ENCODE measurements around the gene CENPK.
"Not testable (repeated sequence)": the region's sequence is repeated elsewhere in the genome, so short reads cannot be mapped to it uniquely, and the experiment has no call there.

CENPK gene

DNA sequence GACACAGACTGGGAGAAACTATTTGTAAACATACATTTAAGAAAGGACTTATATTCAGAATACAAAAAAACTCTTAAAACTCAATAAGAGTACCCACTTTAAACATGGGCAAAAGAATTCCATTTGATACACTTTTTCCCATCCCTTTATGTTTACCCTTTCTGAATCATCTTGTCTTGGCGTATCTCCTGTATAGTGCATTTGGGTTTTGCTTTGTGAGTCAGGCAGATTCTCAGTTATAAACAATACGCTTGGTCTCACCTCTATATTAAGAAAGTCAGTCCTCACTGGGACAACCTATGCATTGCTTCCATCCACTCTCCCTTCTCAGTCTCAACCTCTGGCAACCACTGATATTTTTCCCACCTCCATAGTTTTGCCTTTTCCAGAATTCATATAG is 54.0 kb downstream of the CENPK start:
- DNase-seq (ENCODE audit: low read depth in 2 of 2, low spot score in 1 of 2): no peak

DNA sequence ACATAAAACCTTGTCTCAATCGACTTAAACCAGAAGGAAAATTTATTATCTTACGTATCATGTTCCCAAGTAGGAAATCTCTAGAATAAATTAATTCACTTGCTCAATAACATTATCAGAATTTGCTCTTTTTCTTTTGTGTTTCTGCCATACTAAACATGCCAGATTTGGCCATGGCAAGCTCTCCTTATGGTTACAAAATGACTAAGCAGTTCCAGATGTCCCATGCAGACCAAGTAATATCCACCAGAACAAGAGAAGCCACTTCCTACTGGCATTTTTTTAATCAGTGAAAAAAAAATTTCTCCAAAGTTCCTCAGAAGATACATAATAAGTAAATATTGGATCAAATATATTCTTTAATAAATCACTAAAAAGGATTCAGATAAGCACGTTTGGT is 56.0 kb downstream of the CENPK start:
- no peak for DNase-seq (ENCODE audit: low read depth in 2 of 2, low spot score in 1 of 2)

DNA sequence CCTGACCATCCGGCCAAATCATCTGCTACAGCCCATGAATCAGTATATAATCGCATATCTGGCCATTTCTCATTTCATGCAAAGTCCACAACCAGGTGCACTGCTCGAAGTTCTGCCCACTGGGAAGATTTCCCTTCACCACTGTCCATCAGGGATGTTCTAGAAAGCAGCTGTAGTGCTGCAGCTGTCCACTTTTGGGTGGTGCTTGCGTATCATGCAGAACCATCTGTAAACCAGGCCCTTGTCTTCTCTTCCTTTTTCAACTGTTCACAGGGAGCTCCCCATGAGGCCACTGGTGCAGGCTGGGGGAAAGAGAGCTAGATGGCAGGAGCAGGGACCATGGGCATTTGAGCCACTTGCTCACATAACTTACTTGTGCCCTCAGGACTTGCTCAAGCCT is 73.8 kb downstream of the CENPK start:
- DNase-seq (ENCODE audit: low read depth in 2 of 2, low spot score in 1 of 2): no peak

DNA sequence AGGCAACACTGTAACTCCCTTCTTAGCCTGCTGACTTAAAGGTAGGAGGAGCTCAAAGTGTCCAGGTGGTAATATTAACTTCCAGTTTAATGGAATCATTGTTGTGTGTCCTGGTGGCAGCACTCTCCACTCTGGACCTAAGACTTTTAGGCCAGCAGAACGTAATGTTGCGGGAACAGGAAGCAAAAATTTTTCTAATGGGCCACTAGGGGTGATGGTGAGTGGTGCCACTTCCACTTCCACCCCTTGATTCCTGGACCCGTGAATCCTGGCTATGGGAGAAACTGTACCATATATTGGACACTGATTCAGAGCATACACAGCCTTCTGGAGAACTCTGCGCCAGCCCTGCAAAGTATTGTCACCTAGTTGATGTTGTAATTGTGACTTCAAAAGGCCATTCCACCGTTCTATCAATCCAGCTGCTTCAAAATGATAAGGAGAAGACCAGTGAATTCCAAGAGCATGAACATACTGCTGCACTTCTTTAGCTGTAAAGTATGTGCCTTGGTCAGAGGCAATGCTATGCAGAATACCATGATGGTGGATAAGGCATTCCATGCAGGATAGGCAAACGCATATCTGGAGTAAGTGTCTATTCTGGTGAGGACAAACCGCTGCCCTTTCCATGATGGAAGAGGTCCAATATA is 74.8 kb downstream of the CENPK start:
- DNase-seq (ENCODE audit: low read depth in 2 of 2, low spot score in 1 of 2): not testable (repeated sequence)

DNA sequence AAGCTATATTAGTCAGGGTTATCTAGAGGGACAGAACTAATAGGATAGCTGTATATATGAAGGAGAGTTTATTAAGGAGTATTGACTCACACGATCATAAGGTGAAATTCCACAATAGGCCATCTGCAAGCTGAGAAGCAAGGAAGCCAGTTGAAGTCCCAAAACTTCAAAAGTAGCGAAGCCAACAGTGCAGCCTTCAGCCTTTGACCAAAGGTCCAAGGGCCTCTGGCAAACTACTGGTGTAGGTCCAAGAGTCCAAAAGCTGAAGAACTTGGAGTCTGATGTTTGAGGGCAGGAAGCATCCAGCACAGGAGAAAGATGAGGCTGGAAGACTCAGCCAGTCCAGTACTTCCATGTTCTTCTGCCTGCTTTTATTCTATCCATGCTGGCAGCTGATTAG is 76.2 kb downstream of the CENPK start:
- DNase-seq (ENCODE audit: low read depth in 2 of 2, low spot score in 1 of 2): not testable (repeated sequence)

DNA sequence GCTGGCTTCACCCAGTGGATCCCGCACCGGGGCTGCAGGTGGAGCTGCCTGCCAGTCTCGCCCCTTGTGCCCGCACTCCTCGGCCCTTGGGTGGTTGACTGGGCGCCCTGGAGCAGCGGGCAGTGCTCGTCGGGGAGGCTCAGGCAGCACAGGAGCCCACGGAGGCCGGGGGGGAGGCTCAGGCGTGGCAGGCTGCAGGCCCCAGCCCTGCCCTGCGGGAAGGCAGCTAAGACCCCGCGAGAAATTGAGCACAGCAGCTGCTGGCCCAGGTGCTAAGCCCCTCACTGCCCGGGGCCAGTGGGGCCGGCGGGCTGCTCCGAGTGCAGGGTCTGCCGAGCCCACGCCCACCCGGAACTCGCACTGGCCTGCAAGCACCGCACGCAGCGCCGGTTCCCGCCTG is 77.6 kb downstream of the CENPK start:
- DNase-seq (ENCODE audit: low read depth in 2 of 2, low spot score in 1 of 2): no peak

DNA sequence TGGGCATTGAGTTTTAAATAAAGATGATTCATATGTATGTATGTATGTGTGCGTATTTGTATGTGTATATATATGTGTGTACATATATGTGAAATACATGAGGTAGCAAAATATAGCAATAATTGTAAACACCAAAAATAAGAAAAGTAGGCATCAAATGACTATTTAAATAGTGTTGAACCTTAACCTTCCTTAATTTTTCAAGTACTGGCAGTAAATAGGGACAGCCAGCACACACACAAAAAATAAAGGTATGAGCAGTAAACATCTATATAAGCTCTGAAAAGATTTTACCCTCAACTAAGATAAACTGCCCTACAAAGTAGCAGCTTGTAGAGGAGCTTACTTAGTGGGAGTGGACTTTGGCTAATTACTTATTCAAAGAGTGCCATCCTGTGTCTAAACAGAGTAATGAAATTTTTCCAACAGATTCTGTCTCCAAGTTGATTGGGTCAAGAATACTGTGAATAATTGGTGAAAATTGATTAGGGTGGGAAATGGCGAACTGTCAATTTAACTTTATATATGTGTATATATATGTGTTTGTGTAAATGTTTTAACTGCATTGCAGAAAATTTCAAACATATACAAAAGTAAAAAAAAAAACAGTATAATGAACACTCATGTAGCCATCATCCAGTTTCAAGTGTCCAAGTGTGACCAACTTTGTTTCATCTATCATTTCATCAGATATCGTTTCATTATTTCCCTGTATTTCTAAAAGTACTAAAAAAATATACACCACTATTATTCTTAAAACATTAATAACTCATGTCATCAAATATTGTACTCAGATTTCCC is 79.2 kb downstream of the CENPK start:
- no peak for DNase-seq (ENCODE audit: low read depth in 2 of 2, low spot score in 1 of 2)

DNA sequence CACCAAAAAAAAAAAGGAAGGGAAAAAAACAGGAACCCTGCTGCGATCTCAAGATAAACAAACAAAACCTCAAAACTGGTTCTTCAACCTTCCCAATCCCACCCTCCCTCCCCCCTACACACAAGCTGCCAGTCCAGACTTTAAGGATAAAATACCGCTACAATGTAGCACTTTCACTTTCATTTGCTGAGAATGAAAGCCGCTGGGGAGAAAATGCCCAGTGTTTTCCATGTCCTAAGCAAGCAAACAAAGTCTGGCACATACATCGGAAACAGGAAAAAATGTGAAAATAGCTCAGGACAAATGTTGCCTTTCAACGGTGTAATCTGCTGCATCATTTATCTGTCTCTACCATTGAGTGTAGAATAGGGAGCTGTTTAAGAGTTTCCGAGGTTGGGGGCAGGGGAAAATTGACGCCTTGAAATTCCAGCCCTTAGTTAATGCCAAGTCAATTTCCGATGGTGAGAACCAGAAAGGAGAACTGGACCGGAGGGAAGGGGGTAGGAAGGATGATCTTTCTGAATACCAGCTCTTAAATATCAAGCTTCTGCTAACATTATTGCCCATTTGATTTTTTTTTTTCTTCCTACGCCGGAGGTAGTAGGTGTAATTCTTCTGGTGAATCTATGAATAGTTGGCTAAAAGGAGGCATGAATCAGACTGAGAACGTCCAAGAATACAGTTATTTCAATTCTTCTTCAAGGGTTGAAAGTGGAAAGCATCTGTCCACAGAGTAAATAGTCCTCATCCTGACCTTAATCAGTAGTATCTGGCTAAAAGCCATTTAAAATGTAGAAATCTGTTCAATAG is 80.0 kb downstream of the CENPK start:
- DNase-seq (ENCODE audit: low read depth in 2 of 2, low spot score in 1 of 2): no peak

DNA sequence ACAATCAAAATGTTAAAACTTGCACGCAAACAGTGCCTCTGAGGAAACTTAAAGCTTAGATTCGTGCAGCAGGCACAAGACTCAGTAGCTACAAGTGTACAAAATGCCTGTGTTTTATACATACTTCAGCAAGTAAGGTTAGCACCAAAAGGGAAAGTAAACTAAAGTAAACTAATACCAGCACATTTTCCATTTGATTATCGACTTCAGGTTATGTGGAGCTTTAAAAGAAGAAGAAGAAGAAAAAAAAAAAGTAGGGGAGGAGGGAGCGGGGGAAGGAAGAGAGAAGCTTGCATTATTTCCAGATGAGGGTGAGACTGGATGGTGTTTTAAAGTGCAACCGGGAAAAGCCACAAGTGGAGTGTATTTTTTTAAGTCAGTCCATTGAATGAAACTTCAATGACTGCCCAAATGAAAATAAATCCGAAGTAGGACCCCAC is 80.7 kb downstream of the CENPK start:
- DNase-seq (ENCODE audit: low read depth in 2 of 2, low spot score in 1 of 2): no peak

DNA sequence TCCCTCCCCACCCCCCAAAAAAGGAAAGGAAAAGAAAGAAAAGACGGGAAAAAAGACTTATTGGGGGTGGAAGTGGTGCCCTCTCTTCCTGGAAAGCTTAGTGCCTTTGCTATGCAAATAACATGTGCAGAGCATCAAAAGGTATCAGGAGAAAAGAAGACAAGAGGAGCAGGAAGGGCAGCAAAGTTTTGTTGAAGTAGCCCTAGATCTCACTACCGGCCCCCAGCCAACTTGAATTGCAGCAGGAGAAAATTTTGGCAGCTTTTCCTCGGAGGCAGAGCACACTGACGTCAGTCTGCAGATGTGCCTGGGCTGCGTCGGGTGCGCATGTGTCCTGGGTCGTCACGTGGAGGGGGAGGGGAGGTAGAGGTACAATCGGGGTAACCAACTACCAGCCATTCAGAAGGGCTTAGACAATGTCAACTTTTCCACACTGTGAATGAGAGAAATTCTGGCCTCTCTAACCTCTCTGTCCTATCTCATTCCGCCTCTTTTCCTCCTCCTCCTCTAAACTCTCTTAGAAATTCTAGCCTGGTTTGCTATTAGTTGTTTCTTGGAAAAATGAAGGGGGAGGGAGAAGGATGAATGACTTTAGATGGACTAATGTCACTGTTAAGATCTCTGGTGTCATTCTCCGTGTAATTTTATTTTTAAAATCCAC is 81.2 kb downstream of the CENPK start, which contains the start of gene ADAMTS6:
Gene ADAMTS6 (minus strand): TSS at position 286 of the 661 bp plus-strand sequence. CDS start 8,247 bp downstream, outside the sequence.
- DNase-seq (ENCODE audit: low read depth in 2 of 2, low spot score in 1 of 2): peak; percentile 53 to 63

DNA sequence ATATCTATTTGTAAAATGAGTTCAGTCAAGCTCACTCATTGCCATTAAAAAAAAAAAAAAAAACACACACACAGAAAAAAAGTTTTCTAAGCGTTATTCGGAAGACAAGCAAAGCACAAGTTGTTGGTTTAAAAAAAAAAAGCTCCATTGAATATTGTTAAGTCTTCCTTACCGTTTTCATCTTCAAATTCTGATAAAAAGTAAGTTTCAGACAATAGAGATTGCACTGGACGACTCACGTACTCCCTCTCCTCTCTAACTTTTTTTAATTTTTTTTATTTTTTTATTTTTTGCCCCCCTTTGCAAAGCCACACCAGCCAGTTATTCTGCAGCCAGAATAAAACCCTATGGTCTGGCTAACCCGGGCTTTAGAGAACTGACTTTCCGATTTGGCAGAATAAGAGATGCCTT is 81.8 kb downstream of the CENPK start:
- no peak for DNase-seq (ENCODE audit: low read depth in 2 of 2, low spot score in 1 of 2)

DNA sequence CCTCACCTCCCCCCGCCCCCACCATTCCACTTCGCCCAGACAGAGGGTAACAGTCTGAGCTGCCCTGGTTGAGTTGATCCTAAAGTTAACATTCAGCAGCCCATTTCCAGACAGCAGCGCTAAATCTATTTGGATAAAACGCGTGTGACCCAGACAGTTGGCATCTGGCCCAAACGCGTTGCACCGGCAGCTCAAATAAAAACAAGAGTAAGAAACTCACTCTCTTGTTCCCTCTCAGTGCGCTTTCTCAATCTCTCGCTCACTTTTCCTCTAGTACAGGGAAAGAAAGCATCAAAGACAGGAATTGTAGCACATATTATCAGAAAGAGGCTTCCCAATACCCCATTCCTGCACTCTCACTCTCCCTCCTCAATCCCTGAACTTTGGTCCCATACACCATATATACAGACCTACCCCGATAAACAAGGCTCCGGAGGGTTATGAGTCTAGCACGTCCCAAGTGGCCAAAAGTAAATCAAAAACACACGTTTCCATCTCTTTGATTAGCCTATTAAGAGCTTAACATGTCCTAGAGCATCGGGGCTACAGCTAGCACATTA is 82.6 kb downstream of the CENPK start:
- DNase-seq (ENCODE audit: low read depth in 2 of 2, low spot score in 1 of 2): no peak

DNA sequence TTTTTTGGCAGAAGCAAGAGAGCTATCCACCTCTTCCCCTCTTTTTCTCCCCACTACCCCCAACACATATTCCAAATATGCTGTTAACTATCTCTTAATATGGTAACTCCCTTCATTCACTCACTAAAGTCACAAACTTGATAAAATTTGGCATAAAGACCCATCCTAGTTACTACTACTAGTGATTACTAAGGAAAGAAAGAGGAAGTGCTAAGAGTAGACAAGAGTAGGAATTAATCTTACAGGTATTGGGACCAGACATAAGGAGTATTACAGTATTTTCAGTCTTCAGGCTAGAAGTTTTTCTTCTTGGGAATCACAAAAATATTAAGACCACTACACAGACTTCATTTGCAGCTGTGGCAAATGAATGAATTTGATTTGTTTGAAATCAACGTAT is 83.4 kb downstream of the CENPK start:
- DNase-seq (ENCODE audit: low read depth in 2 of 2, low spot score in 1 of 2): no peak

DNA sequence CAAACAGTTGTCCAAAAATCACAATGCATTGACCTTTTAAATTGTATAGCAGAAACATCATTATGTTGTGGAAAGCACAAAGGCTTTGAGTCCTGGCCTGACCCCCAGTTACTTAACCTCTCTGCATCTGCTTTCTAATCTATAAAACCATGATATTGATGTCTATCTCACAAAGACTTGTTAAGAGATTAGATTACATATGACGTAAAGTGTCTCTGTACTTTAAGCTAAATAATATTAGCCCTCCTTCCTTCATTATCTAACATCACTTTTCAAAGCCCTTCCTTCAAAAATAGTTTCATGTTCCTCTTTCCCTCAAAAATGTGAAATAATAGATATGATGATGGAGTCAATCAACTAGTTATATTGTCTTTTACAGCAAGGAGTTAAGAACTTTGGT is 84.6 kb downstream of the CENPK start:
- DNase-seq (ENCODE audit: low read depth in 2 of 2, low spot score in 1 of 2): no peak

DNA sequence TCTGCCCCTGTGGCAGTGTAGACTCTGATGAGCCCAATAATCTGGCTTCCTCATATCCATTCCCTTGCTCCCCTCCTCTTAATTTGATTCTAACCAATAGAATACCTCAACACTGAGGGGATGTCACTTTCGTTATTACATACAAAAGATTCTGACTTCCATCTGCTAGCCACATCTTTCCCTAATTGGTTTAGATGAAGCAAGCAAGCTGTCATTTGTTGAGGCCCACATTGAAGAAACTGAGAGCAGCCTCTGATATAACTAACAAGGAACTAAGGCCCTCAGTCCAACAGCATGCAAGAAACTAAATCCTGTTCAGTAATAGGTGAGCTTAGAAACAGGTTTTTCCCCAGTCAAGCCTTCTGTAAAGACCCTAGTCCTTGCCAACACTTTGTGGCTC is 87.1 kb downstream of the CENPK start:
- DNase-seq (ENCODE audit: low read depth in 2 of 2, low spot score in 1 of 2): no peak

DNA sequence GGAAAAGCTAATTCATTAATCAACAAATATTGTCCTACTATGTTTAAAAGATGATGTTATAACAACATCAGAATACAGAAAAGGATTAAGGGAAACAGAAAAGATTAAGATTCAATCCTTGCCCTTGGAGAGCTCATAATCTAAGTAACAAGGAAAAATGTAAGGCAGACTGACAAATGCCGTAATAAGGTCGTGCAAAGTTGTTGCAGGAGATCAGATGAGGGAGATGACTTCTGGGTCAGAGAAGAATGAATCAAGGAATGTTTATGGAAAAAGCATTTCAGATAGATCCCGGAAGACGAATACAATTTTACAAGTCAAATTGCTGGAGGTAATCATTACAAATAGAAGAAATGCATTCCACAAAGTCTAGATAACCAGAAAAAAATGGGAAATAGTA is 87.6 kb downstream of the CENPK start:
- DNase-seq (ENCODE audit: low read depth in 2 of 2, low spot score in 1 of 2): no peak

DNA sequence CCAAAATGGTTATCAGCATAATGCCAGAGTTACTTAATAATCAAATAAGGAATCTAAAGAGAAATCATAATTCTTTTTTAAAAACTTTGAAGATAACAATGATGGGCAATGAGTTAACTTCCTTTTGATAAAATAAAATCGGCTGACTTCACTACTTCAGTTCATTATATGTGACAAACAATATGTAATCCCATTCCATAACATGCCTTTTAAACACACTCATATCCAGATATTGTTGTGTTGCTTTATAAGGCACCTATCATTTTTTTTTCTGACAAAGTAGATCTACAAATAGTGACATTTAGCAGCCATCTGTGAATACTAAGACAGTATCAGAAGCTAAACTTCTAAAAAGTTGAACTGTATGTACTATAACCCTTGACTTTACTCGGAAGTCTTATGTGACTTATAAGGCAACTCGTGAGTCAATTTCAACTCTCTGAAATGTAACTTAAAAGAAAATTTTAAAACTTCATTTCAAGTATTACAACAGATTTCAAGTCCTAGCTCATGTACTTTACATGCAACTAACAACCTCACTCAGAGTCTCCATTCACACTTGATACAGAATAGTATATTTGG is 88.7 kb downstream of the CENPK start:
- no peak for DNase-seq (ENCODE audit: low read depth in 2 of 2, low spot score in 1 of 2)

DNA sequence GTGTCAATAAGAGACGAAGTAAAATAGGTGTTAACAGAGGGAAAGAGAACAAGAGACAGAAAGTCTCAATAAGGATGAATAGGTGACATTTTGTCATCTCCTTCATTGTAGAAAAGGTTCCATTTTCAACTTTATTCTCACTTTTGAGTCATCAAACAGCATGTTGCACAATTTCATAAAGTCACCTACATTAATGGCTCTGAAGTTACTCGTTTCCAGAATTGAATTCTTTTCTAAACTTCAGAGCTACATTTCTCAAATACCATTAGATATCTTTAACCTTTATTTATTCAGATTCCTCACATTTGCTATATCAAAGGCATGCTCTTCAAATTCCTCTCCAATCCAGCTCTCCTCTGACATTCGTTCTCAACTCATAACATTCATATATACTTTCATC is 94.3 kb downstream of the CENPK start:
- DNase-seq (ENCODE audit: low read depth in 2 of 2, low spot score in 1 of 2): no peak
